ENCODE measurements around the gene LRRFIP1. TPM values are rescaled to one million over a fixed set of nuclear protein-coding genes. Genes with fewer than 3 reads are reported as not detected.

The LRRFIP1 gene
- polyA plus RNA-seq, 1 of the 3 experiments (the other 2 are of a cell fraction) = 47.3 TPM

DNA sequence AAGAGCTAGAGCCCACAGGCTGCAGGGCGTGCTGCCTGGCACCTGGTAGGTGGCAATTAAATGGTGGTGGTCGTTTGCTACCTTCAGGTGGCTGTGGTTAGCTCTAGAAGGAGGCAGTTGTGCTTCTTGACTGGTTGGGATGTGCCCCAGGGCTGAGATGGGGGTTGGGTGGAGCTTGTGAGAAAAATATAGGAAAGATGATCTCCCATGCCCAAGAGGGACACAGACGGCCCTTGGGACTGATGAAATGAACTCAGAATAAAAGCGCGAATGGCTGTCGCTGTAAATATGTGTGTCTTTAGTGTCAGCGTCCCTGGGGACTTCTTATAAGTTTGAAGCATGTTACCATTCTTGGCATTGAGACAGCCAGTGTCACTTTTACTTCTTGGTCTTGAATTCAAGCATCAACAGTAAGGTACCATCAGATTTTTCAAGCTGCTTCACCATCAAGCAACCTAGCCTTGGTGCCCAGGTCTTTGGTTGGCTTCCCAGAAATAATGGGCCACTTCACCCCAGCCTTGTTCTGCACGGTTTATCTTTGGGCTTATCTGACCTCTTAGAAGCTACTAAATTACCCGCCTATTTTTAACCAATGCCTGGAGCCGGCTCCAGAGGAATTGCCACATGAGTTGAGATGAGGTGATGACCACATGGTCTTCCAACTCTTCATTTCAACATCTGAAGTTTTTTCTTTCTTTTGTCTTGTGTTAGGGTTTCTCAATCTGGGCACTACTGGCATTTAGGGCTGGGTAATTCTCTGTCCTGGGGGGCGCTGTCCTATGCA lies 11.9 kb downstream of the LRRFIP1 start:
- no peak for DNase-seq
- Histone ChIP-seq H3K36me3 (replicated peaks in 1 of 2; ENCODE audit: control insufficient read depth in 1 of 2, insufficient read depth in 2 of 2, low read length in 1 of 2) (peaks cover 4 to 17% of the 10 kb centered on the region in 2 experiments), H3F3A (replicated peaks; ENCODE audit: insufficient read depth) (peaks cover 3% of the 10 kb centered on the region), H3K27me3 (ENCODE audit: insufficient read depth) (no peaks in the 10 kb centered on the region; the same call in 1 of the 2 replicates), H3K4me1 (ENCODE audit: control insufficient read depth in 1 of 2, insufficient read depth in 2 of 2, low read depth in 1 of 2, low read length in 1 of 2) (no peaks in the 10 kb centered on the region; a peak in 1 of 4 replicates), H3K4me3 (ENCODE audit: low read depth in 2 of 2, low read length in 1 of 2) (no peak overlapping the region), H3K4me2 (no peak overlapping the region), H3K79me2 (ENCODE audit: insufficient read depth) (peaks cover 93% of the 10 kb centered on the region), H4K20me1 (ENCODE audit: insufficient read depth) (no peaks in the 10 kb centered on the region), H3K9ac (no peak overlapping the region), H2AFZ (ENCODE audit: low read depth) (no peak overlapping the region), H3K9me2 (no peaks in the 10 kb centered on the region), H3K27ac (ENCODE audit: low read depth in 2 of 2, low read length in 1 of 2) (no peak overlapping the region), H3K9me3 (0 out of 2 replicates have a peak, but pooled peaks cover 4% of the 10 kb centered on the region)
- CTCF ChIA-PET = interaction anchor here (1.0 to 2.1 kb wide), 7 partner anchors 11 to 126 kb away, joined by 3 to 7 read pairs (median 4); no protein-coding TSS in a partner anchor
- POLR2A ChIA-PET = no interaction called here
- TF ChIP-seq NFIC (IDR thresholded peaks at IDR 0.05; ENCODE audit: borderline replicate concordance) (no peak), TAF1 (IDR thresholded peaks at IDR 0.05; ENCODE audit: borderline replicate concordance, low read depth, low read length) (no peak), TEAD4 (IDR thresholded peaks at IDR 0.05; ENCODE audit: borderline replicate concordance, insufficient read depth) (no peak), FOXM1 (IDR thresholded peaks at IDR 0.05; ENCODE audit: low read depth) (no peak), TCF12 (IDR thresholded peaks at IDR 0.05) (no peak), MEF2A (IDR thresholded peaks at IDR 0.05; ENCODE audit: borderline replicate concordance, low read depth) (no peak), YY1 (IDR thresholded peaks at IDR 0.05; ENCODE audit: low read depth) (no peak), FOSL2 (IDR thresholded peaks at IDR 0.05; ENCODE audit: borderline replicate concordance, low read depth) (no peak)
- 87% methylated on average over 11 of the region's 11 CpGs for WGBS (ENCODE audit: low lambda C conversion rate)

- DNase-seq = no peak
- ChIA-PET POLR2A (interaction anchor here (0.9 kb wide), 1 partner anchor 11 kb away, joined by 3 read pairs; no protein-coding TSS in a partner anchor), CTCF (interaction anchor here (0.8 to 2.1 kb wide), 6 partner anchors 11 to 127 kb away, joined by 3 to 6 read pairs (median 3); no protein-coding TSS in a partner anchor)
- no peaks in the 10 kb centered on the region for H4K20me1 ChIP-seq (ENCODE audit: insufficient read depth)
- no peak overlapping the region for H3K4me3 ChIP-seq (ENCODE audit: low read depth in 2 of 2, low read length in 1 of 2)
- H2AFZ ChIP-seq (ENCODE audit: low read depth) = no peak overlapping the region
- 0 out of 2 replicates have a peak, but pooled peaks cover 4% of the 10 kb centered on the region for H3K9me3 ChIP-seq
- H3K27me3 ChIP-seq (ENCODE audit: insufficient read depth) = no peaks in the 10 kb centered on the region; the same call in 1 of the 2 replicates
- peak overlapping the region; percentile 20; the same call in 1 of the 2 replicates for H3K4me2 ChIP-seq
- peaks cover 6 to 11% of the 10 kb centered on the region in 2 experiments for H3K36me3 ChIP-seq (replicated peaks in 1 of 2; ENCODE audit: control insufficient read depth in 1 of 2, insufficient read depth in 2 of 2, low read length in 1 of 2)
- whole genome bisulfite sequencing (ENCODE audit: low lambda C conversion rate) = 91% methylated on average over 6 of the region's 6 CpGs
- H3F3A ChIP-seq (replicated peaks; ENCODE audit: insufficient read depth) = peaks cover 3% of the 10 kb centered on the region
- peaks cover 93% of the 10 kb centered on the region for H3K79me2 ChIP-seq (ENCODE audit: insufficient read depth)
- no peaks in the 10 kb centered on the region for H3K9me2 ChIP-seq
- H3K27ac ChIP-seq (ENCODE audit: low read depth in 2 of 2, low read length in 1 of 2) = no peak overlapping the region
- H3K9ac ChIP-seq = no peak overlapping the region
- H3K4me1 ChIP-seq (ENCODE audit: control insufficient read depth in 1 of 2, insufficient read depth in 2 of 2, low read depth in 1 of 2, low read length in 1 of 2) = no peaks in the 10 kb centered on the region; a peak in 1 of 4 replicates
- TF ChIP-seq ELF1 (IDR thresholded peaks at IDR 0.05) (no peak), SMC3 (IDR thresholded peaks at IDR 0.05; ENCODE audit: low read depth, low read length) (no peak), TEAD4 (IDR thresholded peaks at IDR 0.05; ENCODE audit: borderline replicate concordance, insufficient read depth) (no peak), MAX (IDR thresholded peaks at IDR 0.05; ENCODE audit: low read depth) (no peak), RAD21 (IDR thresholded peaks at IDR 0.05; ENCODE audit: low read length) (no peak), RFX5 (IDR thresholded peaks at IDR 0.05; ENCODE audit: low read length) (no peak), TCF12 (IDR thresholded peaks at IDR 0.05) (no peak), NFIC (IDR thresholded peaks at IDR 0.05; ENCODE audit: borderline replicate concordance) (no peak), RXRA (IDR thresholded peaks at IDR 0.05; ENCODE audit: borderline replicate concordance, low read depth) (no peak), YY1 (IDR thresholded peaks at IDR 0.05; ENCODE audit: low read depth) (no peak), TAF1 (IDR thresholded peaks at IDR 0.05; ENCODE audit: borderline replicate concordance, low read depth, low read length) (no peak), MEF2A (IDR thresholded peaks at IDR 0.05; ENCODE audit: borderline replicate concordance, low read depth) (no peak)
- TF ChIP-seq, protein P1, sequence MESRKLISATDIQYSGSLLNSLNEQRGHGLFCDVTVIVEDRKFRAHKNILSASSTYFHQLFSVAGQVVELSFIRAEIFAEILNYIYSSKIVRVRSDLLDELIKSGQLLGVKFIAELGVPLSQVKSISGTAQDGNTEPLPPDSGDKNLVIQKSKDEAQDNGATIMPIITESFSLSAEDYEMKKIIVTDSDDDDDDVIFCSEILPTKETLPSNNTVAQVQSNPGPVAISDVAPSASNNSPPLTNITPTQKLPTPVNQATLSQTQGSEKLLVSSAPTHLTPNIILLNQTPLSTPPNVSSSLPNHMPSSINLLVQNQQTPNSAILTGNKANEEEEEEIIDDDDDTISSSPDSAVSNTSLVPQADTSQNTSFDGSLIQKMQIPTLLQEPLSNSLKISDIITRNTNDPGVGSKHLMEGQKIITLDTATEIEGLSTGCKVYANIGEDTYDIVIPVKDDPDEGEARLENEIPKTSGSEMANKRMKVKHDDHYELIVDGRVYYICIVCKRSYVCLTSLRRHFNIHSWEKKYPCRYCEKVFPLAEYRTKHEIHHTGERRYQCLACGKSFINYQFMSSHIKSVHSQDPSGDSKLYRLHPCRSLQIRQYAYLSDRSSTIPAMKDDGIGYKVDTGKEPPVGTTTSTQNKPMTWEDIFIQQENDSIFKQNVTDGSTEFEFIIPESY (IDR thresholded peaks at IDR 0.05; ENCODE audit: borderline replicate concordance, low read depth) = no peak
- TF ChIP-seq, protein P2, sequence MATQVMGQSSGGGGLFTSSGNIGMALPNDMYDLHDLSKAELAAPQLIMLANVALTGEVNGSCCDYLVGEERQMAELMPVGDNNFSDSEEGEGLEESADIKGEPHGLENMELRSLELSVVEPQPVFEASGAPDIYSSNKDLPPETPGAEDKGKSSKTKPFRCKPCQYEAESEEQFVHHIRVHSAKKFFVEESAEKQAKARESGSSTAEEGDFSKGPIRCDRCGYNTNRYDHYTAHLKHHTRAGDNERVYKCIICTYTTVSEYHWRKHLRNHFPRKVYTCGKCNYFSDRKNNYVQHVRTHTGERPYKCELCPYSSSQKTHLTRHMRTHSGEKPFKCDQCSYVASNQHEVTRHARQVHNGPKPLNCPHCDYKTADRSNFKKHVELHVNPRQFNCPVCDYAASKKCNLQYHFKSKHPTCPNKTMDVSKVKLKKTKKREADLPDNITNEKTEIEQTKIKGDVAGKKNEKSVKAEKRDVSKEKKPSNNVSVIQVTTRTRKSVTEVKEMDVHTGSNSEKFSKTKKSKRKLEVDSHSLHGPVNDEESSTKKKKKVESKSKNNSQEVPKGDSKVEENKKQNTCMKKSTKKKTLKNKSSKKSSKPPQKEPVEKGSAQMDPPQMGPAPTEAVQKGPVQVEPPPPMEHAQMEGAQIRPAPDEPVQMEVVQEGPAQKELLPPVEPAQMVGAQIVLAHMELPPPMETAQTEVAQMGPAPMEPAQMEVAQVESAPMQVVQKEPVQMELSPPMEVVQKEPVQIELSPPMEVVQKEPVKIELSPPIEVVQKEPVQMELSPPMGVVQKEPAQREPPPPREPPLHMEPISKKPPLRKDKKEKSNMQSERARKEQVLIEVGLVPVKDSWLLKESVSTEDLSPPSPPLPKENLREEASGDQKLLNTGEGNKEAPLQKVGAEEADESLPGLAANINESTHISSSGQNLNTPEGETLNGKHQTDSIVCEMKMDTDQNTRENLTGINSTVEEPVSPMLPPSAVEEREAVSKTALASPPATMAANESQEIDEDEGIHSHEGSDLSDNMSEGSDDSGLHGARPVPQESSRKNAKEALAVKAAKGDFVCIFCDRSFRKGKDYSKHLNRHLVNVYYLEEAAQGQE (IDR thresholded peaks at IDR 0.05; ENCODE audit: low read depth, low read length) = no peak
- TF ChIP-seq, protein P3, sequence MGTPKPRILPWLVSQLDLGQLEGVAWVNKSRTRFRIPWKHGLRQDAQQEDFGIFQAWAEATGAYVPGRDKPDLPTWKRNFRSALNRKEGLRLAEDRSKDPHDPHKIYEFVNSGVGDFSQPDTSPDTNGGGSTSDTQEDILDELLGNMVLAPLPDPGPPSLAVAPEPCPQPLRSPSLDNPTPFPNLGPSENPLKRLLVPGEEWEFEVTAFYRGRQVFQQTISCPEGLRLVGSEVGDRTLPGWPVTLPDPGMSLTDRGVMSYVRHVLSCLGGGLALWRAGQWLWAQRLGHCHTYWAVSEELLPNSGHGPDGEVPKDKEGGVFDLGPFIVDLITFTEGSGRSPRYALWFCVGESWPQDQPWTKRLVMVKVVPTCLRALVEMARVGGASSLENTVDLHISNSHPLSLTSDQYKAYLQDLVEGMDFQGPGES (IDR thresholded peaks at IDR 0.05; ENCODE audit: low read depth, low read length) = no peak
These were observed 12.4 kb downstream of the LRRFIP1 start for GRCh38 chr2:237639836-237640220.

Data from SK-N-SH (cell line).